Suprapubic skin (tissue), 4 donors: ENCODE results near the gene SMG6. TPM values are rescaled to one million over a fixed set of nuclear protein-coding genes. Genes with fewer than 3 reads are reported as not detected.

Experiments used
- DNase-seq, 2 donors: peaks; one replicate each; pipeline ENCODE4 v3.0.0-alpha.2; 2019; ENCODE audit warnings: low spot score in 2 of 2
- H3K27ac ChIP-seq: fragments of 200-600 bp; sonication (generic); one replicate; pipeline ENCODE4 v1.5.1; 2019
- H3K27me3 ChIP-seq: fragments of 200-600 bp; sonication (generic); one replicate; pipeline ENCODE4 v1.5.1; 2019
- H3K36me3 ChIP-seq: fragments of 200-600 bp; sonication (generic); one replicate; pipeline ENCODE4 v1.5.1; 2019
- H3K4me1 ChIP-seq: fragments of 200-600 bp; sonication (generic); one replicate; pipeline ENCODE4 v1.5.1; 2019
- H3K4me3 ChIP-seq: fragments of 200-600 bp; sonication (generic); one replicate; pipeline ENCODE4 v1.5.1; 2019; ENCODE audit warnings: mild to moderate bottlenecking
- H3K9me3 ChIP-seq: fragments of 200-600 bp; sonication (generic); one replicate; pipeline ENCODE4 v1.5.1; 2019
- EP300 ChIP-seq: sonication (generic); formaldehyde crosslinking; IDR thresholded peaks from one replicate; pipeline ENCODE4 v1.6.1; 2017; ENCODE audit warnings: antibody characterized with exemption
- POLR2A ChIP-seq, 2 donors: fragments of 450-650 bp; IDR thresholded peaks; one replicate each; pipeline ENCODE4 v1.6.1; 2017; ENCODE audit warnings: antibody characterized with exemption in 2 of 2, mild to moderate bottlenecking in 2 of 2, moderate library complexity in 2 of 2
- POLR2AphosphoS5 ChIP-seq, 3 donors: sonication (generic); formaldehyde crosslinking; IDR thresholded peaks; one replicate each; pipeline ENCODE4 v1.6.1; 2017; ENCODE audit warnings: antibody characterized with exemption in 3 of 3
- WGBS: methylation state at CpG from one replicate; pipeline ENCODE4 v1.1.5; 2018; 5-methylcytosine and 5-hydroxymethylcytosine counted together
- total RNA-seq, 4 donors: library from RNA; depleted of rRNA; stranded (reverse); fragments of >200 nt; gene quantifications; one replicate each; pipeline ENCODE4 v1.1.0, GENCODE V29; 2016
- TF ChIP-seq, protein P1 (sequence below), 2 donors: fragments of 200-600 bp in 1 of 2; fragments of 450-650 bp in 1 of 2; sonication (generic) in 1 of 2; IDR thresholded peaks; one replicate each; pipeline ENCODE4 v1.5.1; 2016 to 2019; ENCODE audit warnings: antibody characterized with exemption in 2 of 2, mild to moderate bottlenecking in 1 of 2, moderate library complexity in 1 of 2

Gene SMG6
- total RNA-seq, 4 donors from 2014 or later, result 29.6 to 58.6 (median 45.5) TPM

DNA sequence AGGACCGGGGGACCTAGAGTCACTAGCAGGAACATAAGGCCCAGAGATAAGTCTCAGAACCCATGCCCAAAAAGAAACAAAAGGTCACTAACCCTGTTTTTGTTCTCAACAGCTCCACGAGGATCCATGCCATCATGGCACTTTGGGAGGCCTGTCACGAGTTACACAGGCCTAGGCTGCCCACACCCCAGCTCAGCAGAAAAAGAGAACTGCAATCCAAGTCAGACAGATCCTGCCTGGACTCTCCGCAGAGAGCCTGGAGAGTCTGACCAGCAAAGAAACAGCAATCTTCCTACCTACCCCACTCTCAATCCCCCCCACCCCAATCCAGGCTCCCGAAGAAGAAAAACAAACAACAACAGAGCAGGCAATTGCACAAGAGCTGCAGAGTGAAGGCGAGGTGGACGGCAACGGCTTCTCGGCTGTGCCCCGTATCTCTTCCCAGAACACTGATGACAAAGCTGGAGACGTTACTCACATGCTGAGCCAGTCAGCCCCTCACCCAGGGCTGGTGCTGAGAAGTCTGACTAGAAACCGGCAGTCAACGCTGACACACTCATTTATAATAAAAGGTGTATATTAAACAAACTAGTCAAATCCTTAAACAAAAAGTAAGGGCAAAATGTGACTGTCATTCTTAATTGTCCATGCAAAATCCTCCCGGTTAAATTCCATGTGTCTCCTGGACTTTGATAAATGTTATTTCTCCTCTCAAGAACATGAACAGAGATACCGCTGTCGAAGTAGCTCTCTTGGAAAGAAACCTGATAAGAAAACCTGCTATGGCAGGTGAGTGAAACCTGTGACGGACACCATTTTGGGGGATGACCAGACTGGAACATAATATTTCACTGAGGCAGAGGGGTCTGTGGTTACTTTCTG lies 89.3 kb downstream of the SMG6 start:
- Histone ChIP-seq H3K27ac (peak overlapping the region; percentile 89), H3K36me3 (no peaks in the 10 kb centered on the region), H3K4me3 (no peak overlapping the region), H3K27me3 (no peaks in the 10 kb centered on the region), H3K9me3 (no peaks in the 10 kb centered on the region), H3K4me1 (peaks cover 49% of the 10 kb centered on the region)
- peak; percentile 83 to 84 for DNase-seq
- TF ChIP-seq POLR2A (IDR thresholded peaks at IDR 0.05) (no peak), POLR2AphosphoS5 (IDR thresholded peaks at IDR 0.05) (no peak), EP300 (no peak)
- TF ChIP-seq, protein P1, sequence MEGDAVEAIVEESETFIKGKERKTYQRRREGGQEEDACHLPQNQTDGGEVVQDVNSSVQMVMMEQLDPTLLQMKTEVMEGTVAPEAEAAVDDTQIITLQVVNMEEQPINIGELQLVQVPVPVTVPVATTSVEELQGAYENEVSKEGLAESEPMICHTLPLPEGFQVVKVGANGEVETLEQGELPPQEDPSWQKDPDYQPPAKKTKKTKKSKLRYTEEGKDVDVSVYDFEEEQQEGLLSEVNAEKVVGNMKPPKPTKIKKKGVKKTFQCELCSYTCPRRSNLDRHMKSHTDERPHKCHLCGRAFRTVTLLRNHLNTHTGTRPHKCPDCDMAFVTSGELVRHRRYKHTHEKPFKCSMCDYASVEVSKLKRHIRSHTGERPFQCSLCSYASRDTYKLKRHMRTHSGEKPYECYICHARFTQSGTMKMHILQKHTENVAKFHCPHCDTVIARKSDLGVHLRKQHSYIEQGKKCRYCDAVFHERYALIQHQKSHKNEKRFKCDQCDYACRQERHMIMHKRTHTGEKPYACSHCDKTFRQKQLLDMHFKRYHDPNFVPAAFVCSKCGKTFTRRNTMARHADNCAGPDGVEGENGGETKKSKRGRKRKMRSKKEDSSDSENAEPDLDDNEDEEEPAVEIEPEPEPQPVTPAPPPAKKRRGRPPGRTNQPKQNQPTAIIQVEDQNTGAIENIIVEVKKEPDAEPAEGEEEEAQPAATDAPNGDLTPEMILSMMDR (IDR thresholded peaks at IDR 0.05), result no peak
- 57% methylated on average over 17 of the region's 17 CpGs for WGBS

DNA sequence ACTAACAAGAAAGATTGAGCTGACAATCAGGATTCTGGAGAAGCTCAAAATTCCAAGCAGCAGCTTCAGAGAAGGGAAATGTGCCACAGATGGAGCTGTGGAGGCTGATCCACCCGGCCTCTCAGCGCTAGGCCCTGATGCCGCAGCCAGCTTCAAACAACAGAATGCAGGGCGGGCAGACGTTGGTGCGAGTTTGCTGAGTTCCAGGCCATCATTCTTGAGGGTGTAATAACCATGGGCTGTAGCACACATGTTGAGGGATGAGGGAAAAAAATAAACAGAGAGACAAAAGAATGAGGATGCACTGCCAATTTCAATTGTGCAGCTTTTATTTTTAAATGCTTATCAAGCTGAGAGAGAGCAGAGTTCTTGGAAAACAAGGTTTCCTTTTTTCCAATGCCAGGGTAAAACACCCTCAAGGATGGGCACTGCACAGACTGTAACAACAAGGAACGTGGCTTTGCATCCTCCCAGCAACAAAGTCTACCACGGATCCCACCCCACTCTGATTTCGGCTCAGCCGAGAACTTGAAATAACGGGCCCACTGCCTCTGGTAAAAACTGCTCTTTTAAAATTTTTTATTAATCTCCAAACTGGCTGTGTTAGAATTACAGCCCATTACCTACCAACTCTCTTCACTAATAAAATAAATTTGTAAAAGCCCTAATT lies 90.2 kb downstream of the SMG6 start:
- WGBS, result 46% methylated on average over 11 of the region's 11 CpGs

DNA sequence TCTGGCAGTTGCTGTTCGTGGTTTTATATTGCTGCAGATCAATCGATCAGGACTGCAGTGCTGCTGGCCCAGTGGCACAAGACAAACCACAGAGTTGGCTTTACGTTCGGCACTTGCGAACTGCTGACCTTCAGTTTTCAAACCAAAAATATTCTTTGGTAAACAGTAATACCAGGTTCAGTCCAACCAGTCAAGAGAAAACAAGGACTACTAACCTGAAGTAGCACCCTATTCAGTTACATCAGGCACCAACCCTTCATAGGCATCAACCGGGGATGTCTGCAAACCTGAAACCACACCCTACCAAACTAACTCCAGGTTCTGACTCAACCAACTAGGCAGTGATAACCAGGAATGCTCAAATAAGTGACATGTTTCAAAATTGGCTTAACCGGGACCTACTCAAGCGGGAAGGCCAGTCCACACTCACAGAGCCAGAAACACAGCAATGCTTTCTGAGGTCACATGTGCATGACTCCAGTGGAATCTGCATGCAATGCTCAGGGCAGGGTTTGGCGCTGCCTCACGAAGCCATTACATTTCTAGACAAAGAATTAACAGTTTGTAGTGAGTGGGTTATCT lies 91.1 kb downstream of the SMG6 start:
- TF ChIP-seq EP300, result no peak
- TF ChIP-seq, protein P1 (IDR thresholded peaks at IDR 0.05), result no peak
- H3K4me1 ChIP-seq, result peaks cover 63% of the 10 kb centered on the region
- WGBS, result 43% methylated on average over 10 of the region's 10 CpGs
- no peaks in the 10 kb centered on the region for H3K36me3 ChIP-seq
- peak; percentile 81 to 89 for DNase-seq
- peak overlapping the region; percentile 89 for H3K27ac ChIP-seq
- H3K27me3 ChIP-seq, result no peaks in the 10 kb centered on the region
- no peak overlapping the region for H3K4me3 ChIP-seq
- H3K9me3 ChIP-seq, result no peaks in the 10 kb centered on the region

More for the DNA sequence above, 90.2 kb downstream of the SMG6 start:
- Histone ChIP-seq H3K9me3 (no peaks in the 10 kb centered on the region), H3K4me1 (peaks cover 56% of the 10 kb centered on the region), H3K27me3 (no peaks in the 10 kb centered on the region), H3K4me3 (peak overlapping the region; percentile 10), H3K36me3 (no peaks in the 10 kb centered on the region), H3K27ac (peak overlapping the region; percentile 89)
- no peak for DNase-seq
- no peak for TF ChIP-seq EP300
- TF ChIP-seq POLR2A (IDR thresholded peaks at IDR 0.05), result no peak
- peak in 1 of 3 donors; percentile 10 for TF ChIP-seq POLR2AphosphoS5 (IDR thresholded peaks at IDR 0.05)
- TF ChIP-seq, protein P1 (IDR thresholded peaks at IDR 0.05), result no peak

DNA sequence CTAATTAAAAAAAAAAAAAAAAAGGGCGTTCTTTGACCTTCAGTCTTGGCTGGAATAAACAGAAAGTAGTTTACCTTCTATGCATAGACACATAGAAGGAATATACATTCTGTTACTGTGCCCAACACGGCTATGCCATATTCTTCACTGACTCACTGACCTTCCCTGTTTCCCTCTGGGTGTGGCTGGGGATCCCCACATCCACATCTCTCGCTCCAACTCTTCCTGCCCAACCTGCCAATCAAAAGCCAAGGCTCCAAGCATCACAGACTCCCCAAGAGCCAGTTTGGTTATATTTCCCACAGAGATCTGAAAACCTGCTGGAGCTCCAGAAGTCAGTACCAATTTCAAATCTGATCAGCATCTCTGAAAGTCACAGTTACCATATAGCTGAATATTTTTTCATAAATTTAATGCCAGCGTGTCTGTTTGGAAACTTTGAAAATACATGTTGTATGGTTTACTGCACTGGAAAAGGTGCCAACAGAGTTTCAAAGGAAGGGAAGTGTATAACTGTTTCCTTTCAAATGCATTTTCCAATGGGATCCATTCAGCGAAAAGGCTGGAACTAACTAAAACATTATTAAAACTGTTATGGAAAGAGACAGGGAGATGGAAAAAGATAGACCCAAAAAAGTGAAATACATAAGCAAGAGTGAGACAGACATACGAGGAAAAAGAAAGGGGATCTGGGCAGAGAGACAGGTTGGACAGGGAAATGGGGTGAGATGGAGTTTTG lies 91.8 kb downstream of the SMG6 start:
- Histone ChIP-seq H3K4me3 (no peak overlapping the region), H3K27me3 (no peaks in the 10 kb centered on the region), H3K4me1 (peaks cover 68% of the 10 kb centered on the region), H3K27ac (peak overlapping the region; percentile 89), H3K9me3 (no peaks in the 10 kb centered on the region), H3K36me3 (no peaks in the 10 kb centered on the region)
- 63% methylated on average over 6 of the region's 6 CpGs for WGBS
- no peak for DNase-seq
- no peak for TF ChIP-seq POLR2AphosphoS5 (IDR thresholded peaks at IDR 0.05)
- TF ChIP-seq, protein P1 (IDR thresholded peaks at IDR 0.05), result no peak
